Measurements from ENCODE around the gene BTBD7.

The BTBD7 gene

DNA sequence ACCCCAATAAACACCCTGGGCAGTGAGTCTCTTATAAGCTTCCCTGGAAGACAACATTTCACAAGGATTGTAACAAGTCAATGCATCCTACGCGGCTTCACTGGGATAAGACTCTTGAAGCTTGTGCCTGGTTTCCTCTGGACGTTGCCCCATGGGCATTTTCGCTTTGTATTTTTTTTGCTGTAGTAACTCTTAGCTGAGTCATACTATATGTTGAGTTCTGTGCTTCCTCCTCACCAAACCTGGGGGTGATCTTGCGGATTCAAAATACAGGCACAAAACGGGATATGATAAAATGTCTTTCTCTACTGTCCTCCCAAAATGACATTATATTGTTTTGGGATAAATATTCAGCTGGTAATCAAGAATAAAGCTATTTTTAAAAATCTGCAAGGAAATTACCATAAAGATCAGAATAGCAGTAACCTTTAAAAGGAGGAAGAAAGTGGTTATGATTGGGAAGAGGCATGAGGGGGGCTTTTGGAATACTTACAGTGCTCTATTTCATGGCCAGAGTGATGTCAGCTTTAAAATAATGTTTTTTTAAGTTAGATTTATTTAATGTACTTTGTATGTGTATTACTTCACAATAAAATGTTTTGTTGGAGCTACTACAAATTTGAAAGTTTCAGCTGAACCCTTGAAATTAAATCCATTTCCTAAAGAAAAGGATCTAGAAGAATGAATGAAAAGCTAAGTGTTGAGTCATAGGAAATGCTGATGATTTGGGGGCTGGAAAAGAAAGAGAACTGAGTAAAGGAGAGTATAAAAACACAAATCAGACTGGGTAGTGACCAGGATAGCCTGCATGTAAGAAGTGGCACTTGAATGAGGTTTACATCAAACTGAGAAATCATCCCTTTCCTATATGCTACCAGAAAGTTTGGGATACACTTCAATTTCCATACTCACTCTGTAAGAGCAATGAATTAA is 14.7 kb downstream of the BTBD7 start:
- TF ChIP-seq FOXP2 (optimal IDR thresholded peaks at IDR 0.05; ENCODE audit: borderline replicate concordance, extremely low read depth, extremely low read length, insufficient read depth) (no peak), SIN3A (IDR thresholded peaks at IDR 0.05; ENCODE audit: borderline replicate concordance, insufficient read depth, low read length) (no peak), TAF1 (IDR thresholded peaks at IDR 0.05; ENCODE audit: borderline replicate concordance, insufficient read depth, low read length) (no peak), POLR2AphosphoS5 (IDR thresholded peaks at IDR 0.05; ENCODE audit: low read depth, low read length) (no peak)
- TF ChIP-seq, protein P1, sequence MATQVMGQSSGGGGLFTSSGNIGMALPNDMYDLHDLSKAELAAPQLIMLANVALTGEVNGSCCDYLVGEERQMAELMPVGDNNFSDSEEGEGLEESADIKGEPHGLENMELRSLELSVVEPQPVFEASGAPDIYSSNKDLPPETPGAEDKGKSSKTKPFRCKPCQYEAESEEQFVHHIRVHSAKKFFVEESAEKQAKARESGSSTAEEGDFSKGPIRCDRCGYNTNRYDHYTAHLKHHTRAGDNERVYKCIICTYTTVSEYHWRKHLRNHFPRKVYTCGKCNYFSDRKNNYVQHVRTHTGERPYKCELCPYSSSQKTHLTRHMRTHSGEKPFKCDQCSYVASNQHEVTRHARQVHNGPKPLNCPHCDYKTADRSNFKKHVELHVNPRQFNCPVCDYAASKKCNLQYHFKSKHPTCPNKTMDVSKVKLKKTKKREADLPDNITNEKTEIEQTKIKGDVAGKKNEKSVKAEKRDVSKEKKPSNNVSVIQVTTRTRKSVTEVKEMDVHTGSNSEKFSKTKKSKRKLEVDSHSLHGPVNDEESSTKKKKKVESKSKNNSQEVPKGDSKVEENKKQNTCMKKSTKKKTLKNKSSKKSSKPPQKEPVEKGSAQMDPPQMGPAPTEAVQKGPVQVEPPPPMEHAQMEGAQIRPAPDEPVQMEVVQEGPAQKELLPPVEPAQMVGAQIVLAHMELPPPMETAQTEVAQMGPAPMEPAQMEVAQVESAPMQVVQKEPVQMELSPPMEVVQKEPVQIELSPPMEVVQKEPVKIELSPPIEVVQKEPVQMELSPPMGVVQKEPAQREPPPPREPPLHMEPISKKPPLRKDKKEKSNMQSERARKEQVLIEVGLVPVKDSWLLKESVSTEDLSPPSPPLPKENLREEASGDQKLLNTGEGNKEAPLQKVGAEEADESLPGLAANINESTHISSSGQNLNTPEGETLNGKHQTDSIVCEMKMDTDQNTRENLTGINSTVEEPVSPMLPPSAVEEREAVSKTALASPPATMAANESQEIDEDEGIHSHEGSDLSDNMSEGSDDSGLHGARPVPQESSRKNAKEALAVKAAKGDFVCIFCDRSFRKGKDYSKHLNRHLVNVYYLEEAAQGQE (IDR thresholded peaks at IDR 0.05; ENCODE audit: insufficient read depth in 1 of 2, low read depth in 2 of 2, low read length in 2 of 2): no peak

DNA sequence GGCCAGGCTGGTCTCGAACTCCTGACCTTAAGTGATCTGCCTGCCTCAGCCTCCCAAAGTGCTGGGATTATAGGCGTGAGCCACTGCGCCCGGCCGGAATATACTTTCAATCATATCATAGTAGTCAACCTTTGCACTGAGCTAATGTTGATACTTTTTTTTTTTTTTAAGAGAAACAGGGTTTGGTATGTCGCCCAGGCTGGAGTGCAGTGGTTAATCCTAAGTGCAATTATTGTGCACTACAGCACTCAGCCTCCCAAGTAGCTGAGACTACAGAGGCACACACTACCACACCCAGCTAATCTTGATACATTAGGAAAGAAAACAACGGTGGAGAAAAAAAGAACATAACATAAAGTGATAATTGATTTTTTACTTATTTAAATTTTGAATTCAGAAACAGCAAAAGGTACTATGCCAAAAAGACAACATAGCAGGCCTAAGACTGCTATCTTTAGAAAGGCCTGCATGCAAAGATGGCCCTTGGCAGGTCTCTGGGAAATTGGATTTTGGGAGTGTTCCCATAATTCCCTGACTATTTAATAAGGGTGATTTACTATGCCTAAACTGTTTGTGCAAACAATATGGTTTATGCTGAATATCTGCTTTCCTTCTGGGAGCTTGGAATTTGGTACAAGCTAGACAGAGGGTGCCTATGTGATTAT is 15.5 kb downstream of the BTBD7 start:
- TF ChIP-seq, protein P1 (IDR thresholded peaks at IDR 0.05; ENCODE audit: insufficient read depth in 1 of 2, low read depth in 2 of 2, low read length in 2 of 2): no peak
- no peak for TF ChIP-seq TAF1 (IDR thresholded peaks at IDR 0.05; ENCODE audit: borderline replicate concordance, insufficient read depth, low read length)
- TF ChIP-seq SIN3A (IDR thresholded peaks at IDR 0.05; ENCODE audit: borderline replicate concordance, insufficient read depth, low read length): no peak
- TF ChIP-seq FOXP2 (optimal IDR thresholded peaks at IDR 0.05; ENCODE audit: borderline replicate concordance, extremely low read depth, extremely low read length, insufficient read depth): no peak
- TF ChIP-seq POLR2AphosphoS5 (IDR thresholded peaks at IDR 0.05; ENCODE audit: low read depth, low read length): no peak

DNA sequence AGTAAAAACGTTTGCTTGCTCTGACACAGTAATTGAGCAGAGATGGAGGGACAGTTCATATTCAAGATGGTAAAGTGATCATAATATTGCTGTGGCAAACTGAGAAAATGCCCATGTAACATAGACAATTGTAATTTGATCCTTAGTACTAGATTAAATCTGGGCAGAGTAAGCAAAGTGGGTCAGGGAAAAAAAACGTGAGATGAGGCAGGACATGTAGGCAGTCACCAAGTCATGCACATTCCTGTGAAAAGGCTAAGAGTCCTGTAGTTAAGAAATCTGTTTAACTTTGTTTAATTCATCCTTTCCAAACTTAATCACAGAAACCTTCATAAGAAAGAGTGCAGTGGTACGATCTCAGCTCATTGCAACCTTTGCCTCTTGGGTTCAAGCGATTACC is 16.1 kb downstream of the BTBD7 start:
- TF ChIP-seq SIN3A (IDR thresholded peaks at IDR 0.05; ENCODE audit: borderline replicate concordance, insufficient read depth, low read length): no peak
- TF ChIP-seq FOXP2 (optimal IDR thresholded peaks at IDR 0.05; ENCODE audit: borderline replicate concordance, extremely low read depth, extremely low read length, insufficient read depth): no peak
- TF ChIP-seq TAF1 (IDR thresholded peaks at IDR 0.05; ENCODE audit: borderline replicate concordance, insufficient read depth, low read length): no peak
- TF ChIP-seq POLR2AphosphoS5 (IDR thresholded peaks at IDR 0.05; ENCODE audit: low read depth, low read length): no peak
- TF ChIP-seq, protein P1 (IDR thresholded peaks at IDR 0.05; ENCODE audit: insufficient read depth in 1 of 2, low read depth in 2 of 2, low read length in 2 of 2): no peak

DNA sequence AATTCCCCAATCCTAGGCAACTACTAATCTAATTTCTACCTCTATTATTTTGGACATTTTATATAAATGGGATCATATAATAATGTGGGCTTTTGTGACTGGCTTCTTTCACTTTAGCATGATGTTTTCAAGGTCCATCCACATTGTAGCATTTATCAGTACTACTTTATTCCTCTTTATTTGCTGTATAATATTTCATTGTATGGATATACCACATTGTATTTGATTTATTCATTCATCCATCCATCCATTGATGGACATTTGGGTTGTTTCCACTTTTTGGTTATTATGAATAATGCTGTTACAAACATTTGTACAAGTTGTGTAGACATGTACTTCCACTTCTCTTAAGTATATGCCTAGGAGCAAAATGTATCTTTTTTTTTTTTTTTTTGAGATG is 17.3 kb downstream of the BTBD7 start:
- TF ChIP-seq TAF1 (IDR thresholded peaks at IDR 0.05; ENCODE audit: borderline replicate concordance, insufficient read depth, low read length) (no peak), POLR2AphosphoS5 (IDR thresholded peaks at IDR 0.05; ENCODE audit: low read depth, low read length) (no peak), FOXP2 (optimal IDR thresholded peaks at IDR 0.05; ENCODE audit: borderline replicate concordance, extremely low read depth, extremely low read length, insufficient read depth) (no peak), SIN3A (IDR thresholded peaks at IDR 0.05; ENCODE audit: borderline replicate concordance, insufficient read depth, low read length) (no peak)
- TF ChIP-seq, protein P1 (IDR thresholded peaks at IDR 0.05; ENCODE audit: insufficient read depth in 1 of 2, low read depth in 2 of 2, low read length in 2 of 2): no peak
